NCI-H82 treated with DMSO at 0.1 percent for 48 hours (cell line): ENCODE measurements around the gene TNRC18.
"Not testable (repeated sequence)": the region's sequence is repeated elsewhere in the genome, so short reads cannot be mapped to it uniquely, and the experiment has no call there.

ENCODE experiments used
- DNase-seq: peaks from one replicate; lab custom pipeline; 2025; ENCODE audit not compliant: unreplicated experiment; lab: John Stamatoyannopoulos, UW

TNRC18 gene

DNA sequence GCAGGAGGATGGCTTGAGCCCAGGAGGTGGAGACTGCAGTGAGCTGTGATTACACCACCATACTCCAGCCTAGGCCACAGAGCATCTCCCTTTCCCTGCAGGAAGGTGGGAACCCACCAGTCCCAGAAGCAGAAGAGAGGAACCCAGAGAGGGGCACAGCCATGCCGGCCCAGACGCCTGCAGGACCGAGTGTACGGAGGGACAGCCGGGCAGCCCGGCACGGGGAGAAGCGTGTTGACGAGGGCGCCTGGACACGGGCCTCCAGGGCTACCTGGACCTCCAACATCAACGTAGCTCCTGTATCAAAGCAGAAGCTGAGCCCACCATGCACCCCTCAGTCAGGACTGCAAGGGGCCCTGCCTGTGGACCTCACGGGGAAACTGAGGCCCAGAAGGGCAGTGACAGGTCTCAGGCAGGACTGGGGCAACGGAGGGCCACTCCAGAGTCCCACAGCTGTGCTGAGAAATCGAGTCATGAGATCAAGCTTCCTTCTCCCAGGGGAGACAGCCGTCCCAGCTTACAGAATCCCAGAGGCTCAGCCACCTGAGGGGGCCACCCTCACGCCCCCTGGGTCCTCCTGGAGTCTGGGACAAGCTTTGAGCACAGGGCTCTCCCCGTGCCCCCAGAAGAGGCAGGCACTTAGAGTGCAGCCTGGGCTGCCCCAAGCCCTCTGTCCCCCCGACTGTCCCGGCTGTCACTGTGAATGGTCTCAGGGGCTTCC is 43.1 kb downstream of the TNRC18 start:
- no peak for DNase-seq

DNA sequence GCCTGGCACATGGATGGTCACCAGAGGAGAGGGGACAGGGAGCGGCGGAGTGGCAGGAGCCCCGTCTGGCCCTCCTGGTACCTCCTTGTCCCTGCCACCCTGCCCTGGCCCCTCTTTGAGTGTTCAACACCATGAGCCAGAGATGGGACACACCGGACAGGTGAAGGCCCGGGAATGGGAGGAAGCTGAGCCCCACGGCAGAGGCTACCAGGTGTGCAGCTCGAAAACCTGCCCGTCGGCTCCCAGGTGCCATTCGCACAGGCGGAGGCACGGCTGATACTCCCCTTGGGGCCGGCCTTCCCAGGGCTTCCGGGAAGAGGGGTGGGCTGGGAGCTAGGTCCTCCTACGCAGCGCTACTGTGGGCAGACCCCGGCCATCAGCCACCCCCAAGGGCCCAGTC is 44.1 kb downstream of the TNRC18 start:
- no peak for DNase-seq

DNA sequence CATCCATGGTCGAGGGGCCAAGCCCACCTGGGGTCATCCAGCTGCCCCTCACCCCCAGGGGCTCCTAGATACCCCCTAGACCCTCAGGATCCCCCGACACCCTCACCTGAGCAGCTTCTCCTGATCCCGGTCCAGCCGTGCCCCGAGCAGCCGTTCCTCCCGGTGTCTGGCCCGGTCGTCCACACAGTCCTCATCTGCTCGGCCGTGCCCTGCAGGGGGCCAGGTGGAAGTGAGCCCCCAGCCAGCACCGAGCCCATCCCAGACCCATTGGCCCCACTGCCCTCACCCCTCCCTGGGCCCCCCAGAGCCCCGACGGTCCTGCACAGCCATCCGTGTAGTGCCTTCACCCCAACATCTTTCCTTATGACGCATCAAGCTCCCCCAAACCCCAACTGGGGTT is 45.8 kb downstream of the TNRC18 start:
- DNase-seq = no peak

DNA sequence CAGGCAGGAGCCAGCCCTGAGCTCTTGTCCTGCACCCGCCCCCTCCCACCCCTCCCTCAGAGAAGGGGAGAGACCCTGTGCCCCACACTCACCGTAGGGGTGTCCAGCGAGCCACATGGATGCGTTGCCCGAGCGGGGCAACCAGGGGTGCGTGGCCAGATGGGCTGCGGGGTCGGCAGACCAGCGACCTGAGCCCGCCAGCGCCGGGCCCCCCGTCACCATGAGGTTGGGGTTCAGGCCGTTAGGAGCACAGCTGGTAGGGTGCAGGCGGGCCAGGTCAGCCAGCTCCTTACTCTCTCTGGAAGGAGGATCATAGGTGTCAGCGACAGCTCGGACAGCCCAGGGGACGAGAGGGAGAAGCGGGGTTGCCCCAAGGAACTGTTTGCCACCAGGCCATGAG is 46.4 kb downstream of the TNRC18 start:
- DNase-seq = no peak

DNA sequence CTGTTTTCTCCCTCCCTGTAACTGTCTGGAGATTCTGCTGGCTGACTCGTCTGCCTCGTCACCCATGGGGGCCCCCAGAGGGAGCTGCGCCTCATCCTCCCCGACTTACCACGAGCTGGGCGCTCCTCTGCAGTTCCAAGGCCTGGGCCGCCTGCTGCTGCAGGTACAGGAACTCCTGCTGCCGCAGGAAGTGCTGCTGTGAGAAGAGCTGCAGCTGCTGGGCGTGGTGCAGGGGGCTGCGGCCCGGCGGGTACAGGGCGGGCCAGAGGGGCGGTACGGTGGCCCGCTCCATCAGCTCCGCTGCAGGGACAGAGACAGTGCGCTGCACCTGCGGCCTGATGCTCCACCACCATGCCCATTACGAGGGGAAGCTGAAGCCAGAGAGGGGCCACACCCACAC is 47.7 kb downstream of the TNRC18 start:
- DNase-seq = no peak

DNA sequence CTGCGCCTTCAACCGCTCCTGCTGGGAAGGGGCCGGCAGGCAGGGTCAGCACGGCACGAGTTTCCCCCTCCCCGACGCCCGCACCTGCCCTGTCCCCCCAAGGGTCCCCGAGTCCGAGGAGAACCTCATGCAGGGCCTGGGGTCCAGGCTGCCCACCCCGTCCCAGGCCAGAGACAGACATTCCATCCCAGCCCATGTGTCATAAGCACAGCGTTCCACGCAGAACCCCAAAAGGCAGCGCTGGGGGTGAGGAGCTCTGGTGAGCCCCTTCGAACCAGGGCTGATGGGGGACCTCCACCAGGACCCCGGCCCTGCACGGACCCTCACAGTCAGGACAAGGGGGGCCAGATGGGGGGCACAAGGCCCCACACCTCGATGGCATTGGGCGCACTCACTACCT is 49.2 kb downstream of the TNRC18 start:
- DNase-seq = no peak

DNA sequence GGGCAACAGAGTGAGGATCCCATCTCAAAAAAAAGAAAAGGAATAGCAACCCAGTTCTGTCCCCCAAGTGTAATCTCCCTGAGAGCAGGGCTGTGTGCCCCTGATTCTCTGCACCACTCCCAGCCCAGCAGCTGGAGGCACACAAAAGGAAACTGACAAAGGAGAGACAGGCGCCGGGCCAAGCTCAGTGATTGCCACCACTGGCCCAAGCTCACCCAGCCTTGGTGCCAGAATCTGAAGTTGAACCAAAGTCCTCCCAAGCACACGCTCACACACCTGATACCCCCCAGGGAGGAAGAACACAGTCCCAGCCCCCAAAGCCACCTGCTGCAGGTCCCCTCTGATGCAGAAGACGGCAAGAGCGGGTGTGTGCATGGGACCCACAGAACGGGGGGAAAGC is 50.3 kb downstream of the TNRC18 start:
- DNase-seq = no peak

DNA sequence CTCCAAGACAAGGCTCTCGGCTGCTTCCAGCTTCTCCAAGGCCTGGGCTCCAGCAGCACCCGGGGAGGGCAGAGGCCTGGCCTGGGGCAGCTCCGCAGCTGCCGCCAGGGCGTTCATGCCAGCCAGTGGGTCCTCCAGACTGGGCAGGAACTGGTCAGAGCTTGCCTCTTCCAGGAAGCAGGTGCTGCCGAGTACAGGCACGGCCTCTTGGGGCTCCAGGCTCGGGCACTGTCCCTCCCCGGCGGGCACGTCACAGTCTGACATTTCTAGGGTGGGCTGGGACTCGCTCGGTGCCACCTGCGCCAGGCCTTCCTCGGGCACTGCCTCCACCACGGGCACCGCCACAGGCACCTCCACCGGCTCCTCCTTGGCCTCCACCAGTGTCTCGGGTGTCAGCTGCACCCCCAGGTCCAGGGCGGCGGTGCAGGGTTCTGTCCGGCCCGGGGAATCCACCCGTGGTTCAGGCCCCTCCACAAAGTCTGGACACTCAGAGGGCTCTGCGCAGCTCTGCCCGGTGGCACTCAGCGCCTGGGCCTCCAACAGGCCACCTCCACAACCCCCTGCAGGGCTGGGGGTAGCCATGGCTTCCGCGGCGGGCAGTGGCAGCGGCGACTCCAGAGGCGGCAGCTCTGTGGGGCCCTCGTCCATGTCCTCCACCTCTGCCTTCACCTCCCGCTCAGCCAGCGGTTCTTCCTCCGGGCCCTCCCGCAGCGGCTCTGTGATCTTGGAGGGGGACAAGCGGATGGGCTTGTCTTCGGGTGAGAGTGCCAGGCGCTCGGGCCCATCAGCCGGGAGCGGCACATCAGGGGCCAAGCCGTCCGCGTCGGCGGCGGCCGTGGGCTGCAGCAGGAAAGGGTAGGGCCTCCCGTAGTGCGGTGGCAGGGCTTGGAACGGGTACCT is 52.9 kb downstream of the TNRC18 start:
- DNase-seq = no peak

DNA sequence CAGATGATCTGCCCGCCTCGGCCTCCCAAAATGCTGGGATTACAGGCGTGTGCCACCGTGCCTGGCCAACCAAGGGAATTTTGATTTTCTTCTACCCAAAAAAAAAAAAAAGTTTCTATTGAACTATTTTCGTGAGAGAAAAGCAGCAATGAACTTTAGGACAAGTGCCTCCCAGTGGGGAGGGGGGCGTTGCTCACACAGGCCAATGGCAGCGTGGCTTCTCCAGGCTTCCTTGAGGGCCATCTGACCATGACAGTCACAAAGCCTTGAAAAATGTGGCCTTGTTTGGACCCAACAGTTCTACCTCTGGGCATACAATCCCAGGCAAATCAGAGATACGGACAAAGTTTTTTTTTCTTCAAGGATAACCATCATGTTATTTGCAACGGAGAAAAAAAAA is 56.0 kb downstream of the TNRC18 start:
- DNase-seq = no peak

DNA sequence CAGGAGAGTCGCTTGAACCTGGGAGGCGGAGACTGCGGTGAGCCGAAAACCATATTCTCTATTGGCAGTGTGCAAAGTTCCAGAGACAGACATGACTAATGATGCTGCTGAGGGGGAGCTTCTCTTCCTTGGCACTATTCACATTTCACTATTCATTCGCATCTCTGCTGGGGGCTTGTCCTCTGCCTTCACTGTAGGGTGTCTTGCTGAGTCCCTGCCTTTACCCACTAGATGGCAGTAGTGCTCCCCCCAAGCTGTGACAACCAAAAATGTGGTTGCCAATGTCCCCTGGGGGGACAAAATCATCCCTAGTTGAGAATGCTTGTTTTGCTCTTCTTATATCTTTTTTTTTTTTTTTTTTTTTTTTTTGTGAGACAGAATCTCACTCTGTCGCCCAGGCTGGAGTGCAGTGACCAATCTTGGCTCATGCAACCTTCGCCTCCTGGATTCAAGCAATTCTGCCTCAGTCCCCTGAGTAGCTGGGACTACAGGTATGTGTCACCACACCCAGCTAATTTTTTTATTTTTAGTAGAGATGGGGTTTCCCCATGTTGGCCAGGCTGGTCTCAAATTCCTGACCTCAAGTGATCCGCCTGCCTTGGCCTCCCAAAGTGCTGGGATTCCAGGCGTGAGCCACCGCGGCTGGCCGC is 57.5 kb downstream of the TNRC18 start:
- DNase-seq = peak; percentile 66

DNA sequence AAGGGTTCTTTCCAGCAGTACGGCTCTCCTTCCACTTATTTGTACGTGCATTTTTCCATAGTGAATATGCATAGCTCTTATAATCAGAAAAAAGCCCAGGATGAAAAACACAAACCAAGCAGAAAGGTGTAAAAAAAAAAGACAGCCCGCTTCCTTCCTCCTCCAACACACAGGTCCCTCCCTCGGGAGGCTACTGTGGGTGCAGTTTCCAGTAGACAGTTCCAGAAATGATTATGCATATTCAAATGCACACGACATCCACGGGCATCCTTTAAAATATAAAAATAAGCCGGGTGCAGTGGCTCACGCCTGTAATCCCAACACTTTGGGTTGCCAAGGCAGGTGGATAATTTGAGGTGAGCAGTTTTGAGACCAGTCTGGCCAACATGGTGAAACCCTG is 59.9 kb downstream of the TNRC18 start:
- DNase-seq = no peak

DNA sequence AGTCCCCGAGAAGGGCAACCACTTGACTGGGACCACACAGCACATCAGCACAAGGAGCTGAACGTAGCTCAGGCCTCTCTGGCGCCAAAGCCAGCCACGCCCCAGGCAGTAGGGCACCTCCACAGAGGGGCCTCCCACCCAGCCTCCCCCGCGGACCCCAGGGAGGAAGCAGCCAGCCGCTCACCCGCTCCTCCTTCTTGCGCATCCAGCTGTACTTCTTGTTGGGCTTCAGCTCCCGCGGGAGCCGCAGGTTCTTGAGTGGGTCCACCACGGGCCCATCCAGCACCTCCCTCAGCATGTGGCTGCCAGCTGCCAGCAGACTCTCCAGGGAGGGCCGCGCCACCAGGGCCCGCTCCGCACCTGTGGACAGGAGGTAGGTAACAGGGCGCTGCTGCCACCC is 61.2 kb downstream of the TNRC18 start:
- no peak for DNase-seq

DNA sequence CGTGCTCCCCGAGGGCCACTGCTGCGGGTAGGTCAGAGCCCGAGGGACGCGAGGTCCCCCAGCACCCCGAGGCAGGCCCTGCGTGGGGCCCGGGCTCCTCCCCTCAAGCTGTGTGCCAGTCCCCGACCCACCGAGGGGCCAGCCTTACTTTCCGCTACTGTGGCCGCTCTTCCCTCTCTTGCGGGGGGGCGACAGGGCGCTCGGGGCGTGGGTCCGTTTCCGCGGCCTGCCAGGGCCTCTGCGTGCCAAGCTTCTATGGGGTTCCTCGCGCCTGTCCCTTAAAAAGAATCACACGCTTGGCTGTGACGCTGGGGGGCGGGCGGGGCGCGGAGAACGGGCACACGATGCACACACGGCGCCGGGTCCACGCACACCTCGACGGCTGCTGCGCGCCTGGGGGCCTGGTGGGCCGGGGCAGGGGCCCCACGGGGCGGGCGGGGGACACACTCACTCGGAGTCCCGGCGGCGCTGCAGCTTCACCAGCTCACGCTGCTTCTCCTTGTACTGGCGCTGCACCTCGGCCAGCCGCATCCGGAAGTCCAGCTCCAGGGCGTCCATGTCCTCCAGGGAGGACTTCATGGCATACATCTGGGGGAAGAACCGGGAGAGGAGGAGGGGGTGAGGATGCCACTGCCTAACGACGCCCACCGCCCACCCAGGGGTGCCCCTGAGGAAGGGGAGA is 62.0 kb downstream of the TNRC18 start:
- DNase-seq = no peak

DNA sequence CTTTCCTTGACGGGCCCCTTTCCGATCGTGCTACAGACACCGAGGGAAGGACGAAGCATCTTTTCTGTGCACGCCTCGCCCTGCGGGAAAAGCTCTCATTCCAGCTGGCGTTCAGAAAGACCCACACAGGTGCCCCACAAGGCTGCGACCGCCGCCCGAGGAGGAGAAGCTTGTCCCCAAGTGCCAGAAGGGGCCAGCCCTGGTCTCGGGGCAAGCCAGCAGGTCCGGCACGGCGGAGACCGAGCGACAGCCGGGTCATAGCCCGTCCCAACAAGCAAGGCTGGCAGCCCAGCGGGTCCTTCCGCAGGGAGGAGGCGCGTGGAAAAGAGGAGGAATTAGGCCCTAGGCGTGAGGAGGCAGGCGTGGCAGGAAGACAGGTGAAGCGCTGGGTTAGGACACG is 62.7 kb downstream of the TNRC18 start:
- no peak for DNase-seq

DNA sequence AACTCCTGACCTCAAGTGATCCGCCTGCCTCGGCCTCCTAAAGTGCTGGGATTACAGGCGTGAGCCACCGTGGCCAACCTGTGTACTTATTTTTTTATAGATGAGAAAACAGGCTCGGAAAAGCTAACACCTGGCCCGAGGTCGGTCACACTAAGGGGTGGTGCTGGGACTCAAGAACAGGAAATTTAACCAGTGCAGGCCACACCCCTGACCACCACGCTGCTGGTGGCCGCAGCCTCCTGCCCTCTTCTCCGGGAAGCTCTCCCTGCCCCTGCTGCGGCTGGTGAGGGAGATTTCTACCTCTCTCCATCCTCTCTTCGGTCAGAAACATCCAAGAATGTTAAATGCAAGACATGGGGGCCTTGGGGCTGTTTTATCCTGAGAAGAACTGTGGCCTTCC is 63.2 kb downstream of the TNRC18 start:
- no peak for DNase-seq

DNA sequence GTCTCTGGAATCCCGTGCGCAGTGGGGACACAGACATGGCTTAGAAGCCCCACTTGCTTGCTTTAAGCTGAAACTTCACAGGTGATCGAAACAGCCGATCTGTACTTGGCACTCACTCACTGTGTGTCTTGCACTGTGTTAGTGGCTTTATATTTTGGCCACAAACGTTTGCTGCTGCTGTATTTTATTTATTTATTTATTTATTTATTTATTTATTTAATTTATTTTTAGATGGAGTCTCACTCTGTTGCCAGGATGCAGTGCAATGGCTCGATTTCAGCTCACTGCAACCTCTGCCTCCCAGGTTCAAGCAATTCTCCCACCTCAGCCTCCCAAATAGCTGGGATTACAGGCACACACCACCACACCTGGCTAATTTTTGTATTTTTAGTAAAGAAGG is 63.6 kb downstream of the TNRC18 start:
- DNase-seq = not testable (repeated sequence)

DNA sequence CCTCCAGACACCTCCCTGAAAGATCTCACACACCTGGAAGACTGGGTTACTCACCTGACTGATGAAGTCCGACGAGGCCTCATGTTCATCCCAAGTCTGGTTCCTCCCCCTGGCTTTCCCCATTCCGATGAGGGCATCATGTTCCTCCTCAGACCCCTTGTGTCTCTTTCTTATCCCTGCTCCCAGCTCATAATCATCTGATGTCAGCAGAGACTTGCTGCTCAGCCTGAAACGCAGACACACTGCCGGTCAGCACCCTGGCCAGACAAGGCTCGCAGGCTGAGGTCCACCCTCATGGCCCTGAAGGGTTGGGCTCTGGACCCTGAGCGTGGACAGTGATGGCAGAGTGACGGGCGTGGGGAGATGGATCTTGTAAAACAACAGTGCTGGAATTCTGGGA is 64.3 kb downstream of the TNRC18 start:
- DNase-seq = no peak

DNA sequence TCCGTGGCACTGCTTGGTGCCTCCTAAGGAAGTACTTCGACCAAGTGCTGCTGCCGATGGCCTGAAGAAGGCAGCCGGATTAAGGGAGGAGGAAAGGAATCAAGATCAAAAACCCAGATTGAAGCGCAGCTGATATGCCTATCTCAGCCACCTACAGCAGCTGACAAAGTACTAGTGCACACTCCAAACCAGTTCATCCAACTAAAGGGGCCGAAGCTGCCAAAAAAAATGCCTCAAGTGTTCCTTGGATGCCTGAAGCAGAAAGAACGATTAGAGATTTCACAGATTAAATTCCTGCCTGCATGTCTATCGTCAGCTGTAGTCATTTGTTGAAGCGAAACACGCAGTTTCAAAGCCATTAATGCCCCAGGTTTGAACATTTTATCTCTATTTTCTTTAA is 65.7 kb downstream of the TNRC18 start:
- no peak for DNase-seq

DNA sequence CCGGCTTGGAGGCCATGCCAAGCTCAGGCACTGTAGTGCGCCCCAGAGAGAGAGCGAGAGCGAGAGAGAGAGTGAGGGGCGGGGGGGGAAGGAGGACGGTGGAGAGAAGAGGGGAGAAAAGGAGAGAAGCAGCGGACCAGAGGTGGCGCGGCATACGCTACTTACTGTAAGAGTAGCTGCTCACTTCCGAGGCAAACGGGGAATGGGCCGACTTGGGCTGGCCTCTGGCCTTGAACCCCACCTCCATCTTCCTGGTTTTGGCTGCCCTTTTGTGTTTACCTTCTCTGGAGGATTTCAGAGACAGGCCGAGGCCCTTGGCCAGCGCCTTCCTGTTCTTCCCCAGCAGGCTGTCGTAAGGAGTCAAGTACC is 66.9 kb downstream of the TNRC18 start:
- no peak for DNase-seq

DNA sequence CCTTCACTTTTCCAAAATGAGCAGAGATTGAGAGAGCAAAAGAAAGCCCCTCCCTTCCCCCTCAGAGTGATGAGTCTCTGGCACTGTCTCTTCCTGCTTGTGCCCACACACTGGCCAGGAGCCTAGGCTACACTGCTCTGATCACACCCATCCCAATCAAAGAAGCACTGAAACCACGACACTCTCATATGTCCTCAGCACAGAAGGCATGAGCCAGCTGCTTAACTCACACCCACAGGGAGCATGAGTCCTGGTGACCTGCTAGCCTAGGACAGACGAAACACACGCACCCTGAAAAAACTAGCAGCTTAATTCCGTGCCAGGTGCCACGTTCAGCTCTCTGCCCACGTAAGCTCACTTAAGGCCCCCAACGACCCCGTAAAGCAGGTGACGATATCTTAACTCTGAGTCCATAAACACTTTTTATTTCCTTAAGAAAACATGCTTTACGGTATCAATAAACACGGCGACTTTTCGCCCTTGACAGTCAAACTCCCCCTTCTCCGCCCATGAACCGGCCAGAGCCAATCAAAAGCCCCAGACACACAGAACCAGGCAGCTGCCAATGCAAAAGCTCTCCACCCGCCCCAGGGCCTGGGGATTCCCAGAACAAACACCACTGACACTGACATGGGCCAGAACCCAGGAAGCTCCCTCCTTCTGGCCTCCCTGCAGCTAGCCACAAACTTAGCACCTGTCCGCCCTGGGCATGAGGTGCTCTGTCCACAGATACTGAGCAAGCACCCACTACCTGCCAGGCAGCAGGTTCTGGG is 69.0 kb downstream of the TNRC18 start:
- no peak for DNase-seq
